ENCODE measurements around the gene ETV2. TPM values are rescaled to one million over a fixed set of nuclear protein-coding genes. Genes with fewer than 3 reads are reported as not detected.
"Not testable (repeated sequence)": the region's sequence is repeated elsewhere in the genome, so short reads cannot be mapped to it uniquely, and the experiment has no call there.

ETV2 gene
- total RNA-seq, 1 donor from 2014 or later, result 1.0 TPM

- Mint-ChIP-seq H3K4me3 (peak within 1 kb of the TSS; percentile 95), H3K9me3 (no peaks in the 10 kb centered on the region), H3K4me1 (ENCODE audit: low read depth) (peaks cover 25% of the 10 kb centered on the region), H3K27me3 (ENCODE audit: insufficient read depth) (no peaks in the 10 kb centered on the region), H3K36me3 (ENCODE audit: low read depth) (peaks cover 10% of the 10 kb centered on the region), H3K27ac (peak within 1 kb of the TSS; percentile 89)
- DNase-seq (ENCODE audit: low spot score), result peak; percentile 93
- intact Hi-C loops (cut with micrococcal nuclease), result loop anchor here (1.0 to 10.0 kb wide), 12 partner anchors 20 to 507 kb away; partner anchors contain the start of genes HAUS5, HCST, LIN37 and NFKBID
Measured at GRCh38 chr19:35648017-35648961, 6.7 kb downstream of the ETV2 start, which contains the start of gene COX6B1. COX6B1 (plus strand) TSS chr19:35648323; CDS start chr19:35651244, 2,921 bp downstream.

GRCh38 chr19:35650581-35650980 lies 9.0 kb downstream of the ETV2 start:
- Mint-ChIP-seq H3K9me3 (no peaks in the 10 kb centered on the region), H3K4me3 (peak overlapping the region; percentile 13), H3K27ac (no peak overlapping the region), H3K36me3 (ENCODE audit: low read depth) (peaks cover 22% of the 10 kb centered on the region), H3K27me3 (ENCODE audit: insufficient read depth) (no peaks in the 10 kb centered on the region), H3K4me1 (ENCODE audit: low read depth) (peaks cover 9% of the 10 kb centered on the region)
- intact Hi-C loops (cut with micrococcal nuclease), result no loop called here
- DNase-seq (ENCODE audit: low spot score), result no peak

GRCh38 chr19:35654828-35655227 lies 13.3 kb downstream of the ETV2 start:
- intact Hi-C loops (cut with micrococcal nuclease); H3K9me3 Mint-ChIP-seq; H3K4me1 Mint-ChIP-seq (ENCODE audit: low read depth); H3K27me3 Mint-ChIP-seq (ENCODE audit: insufficient read depth); H3K4me3 Mint-ChIP-seq; DNase-seq (ENCODE audit: low spot score); H3K27ac Mint-ChIP-seq: not testable (repeated sequence)
- H3K36me3 Mint-ChIP-seq (ENCODE audit: low read depth), result peaks cover 42% of the 10 kb centered on the region

- no peak for DNase-seq (ENCODE audit: low spot score)
- Mint-ChIP-seq H3K9me3 (no peaks in the 10 kb centered on the region), H3K27ac (peak overlapping the region; percentile 31), H3K4me1 (ENCODE audit: low read depth) (peaks cover 7% of the 10 kb centered on the region), H3K4me3 (no peak overlapping the region), H3K27me3 (ENCODE audit: insufficient read depth) (no peaks in the 10 kb centered on the region), H3K36me3 (ENCODE audit: low read depth) (peaks cover 43% of the 10 kb centered on the region)
- intact Hi-C loops (cut with micrococcal nuclease), result no loop called here
Measured at GRCh38 chr19:35655600-35655999, 14.1 kb downstream of the ETV2 start.

- no peaks in the 10 kb centered on the region for H3K9me3 Mint-ChIP-seq
- no peak overlapping the region for H3K27ac Mint-ChIP-seq
- DNase-seq (ENCODE audit: low spot score), result no peak
- H3K27me3 Mint-ChIP-seq (ENCODE audit: insufficient read depth), result no peaks in the 10 kb centered on the region
- intact Hi-C loops (cut with micrococcal nuclease), result no loop called here
- H3K4me3 Mint-ChIP-seq, result no peak overlapping the region
- H3K36me3 Mint-ChIP-seq (ENCODE audit: low read depth), result peaks cover 36% of the 10 kb centered on the region
- no peaks in the 10 kb centered on the region for H3K4me1 Mint-ChIP-seq (ENCODE audit: low read depth)
Measured at GRCh38 chr19:35656700-35657099, 15.2 kb downstream of the ETV2 start.

GRCh38 chr19:35657904-35658700 lies 16.6 kb downstream of the ETV2 start:
- intact Hi-C loops (cut with micrococcal nuclease), result no loop called here
- no peaks in the 10 kb centered on the region for H3K9me3 Mint-ChIP-seq
- no peaks in the 10 kb centered on the region for H3K4me1 Mint-ChIP-seq (ENCODE audit: low read depth)
- no peak for DNase-seq (ENCODE audit: low spot score)
- H3K27me3 Mint-ChIP-seq (ENCODE audit: insufficient read depth), result no peaks in the 10 kb centered on the region
- H3K27ac Mint-ChIP-seq, result no peak overlapping the region
- H3K36me3 Mint-ChIP-seq (ENCODE audit: low read depth), result peaks cover 35% of the 10 kb centered on the region
- no peak overlapping the region for H3K4me3 Mint-ChIP-seq

- Mint-ChIP-seq H3K9me3 (no peaks in the 10 kb centered on the region), H3K4me1 (ENCODE audit: low read depth) (no peaks in the 10 kb centered on the region), H3K27me3 (ENCODE audit: insufficient read depth) (no peaks in the 10 kb centered on the region), H3K36me3 (ENCODE audit: low read depth) (peaks cover 16% of the 10 kb centered on the region), H3K4me3 (no peak overlapping the region), H3K27ac (no peak overlapping the region)
- intact Hi-C loops (cut with micrococcal nuclease), result no loop called here
- no peak for DNase-seq (ENCODE audit: low spot score)
Measured at GRCh38 chr19:35661995-35662340, 20.4 kb downstream of the ETV2 start.

GRCh38 chr19:35663981-35664380 lies 22.4 kb downstream of the ETV2 start:
- no peak for DNase-seq (ENCODE audit: low spot score)
- Mint-ChIP-seq H3K27me3 (ENCODE audit: insufficient read depth) (peaks cover 2% of the 10 kb centered on the region), H3K4me1 (ENCODE audit: low read depth) (no peaks in the 10 kb centered on the region), H3K27ac (no peak overlapping the region), H3K9me3 (no peaks in the 10 kb centered on the region), H3K36me3 (ENCODE audit: low read depth) (peaks cover 3% of the 10 kb centered on the region), H3K4me3 (no peak overlapping the region)
- intact Hi-C loops (cut with micrococcal nuclease), result no loop called here

- no peaks in the 10 kb centered on the region for H3K9me3 Mint-ChIP-seq
- no peak overlapping the region for H3K27ac Mint-ChIP-seq
- H3K4me1 Mint-ChIP-seq (ENCODE audit: low read depth), result no peaks in the 10 kb centered on the region
- DNase-seq (ENCODE audit: low spot score), result no peak
- intact Hi-C loops (cut with micrococcal nuclease), result no loop called here
- H3K36me3 Mint-ChIP-seq (ENCODE audit: low read depth), result no peaks in the 10 kb centered on the region
- H3K27me3 Mint-ChIP-seq (ENCODE audit: insufficient read depth), result peaks cover 10% of the 10 kb centered on the region
- H3K4me3 Mint-ChIP-seq, result no peak overlapping the region
Measured at GRCh38 chr19:35665157-35665556, 23.6 kb downstream of the ETV2 start.

GRCh38 chr19:35665604-35666003 lies 24.1 kb downstream of the ETV2 start:
- Mint-ChIP-seq H3K9me3 (no peaks in the 10 kb centered on the region), H3K36me3 (ENCODE audit: low read depth) (no peaks in the 10 kb centered on the region), H3K27me3 (ENCODE audit: insufficient read depth) (peaks cover 11% of the 10 kb centered on the region), H3K4me1 (ENCODE audit: low read depth) (no peaks in the 10 kb centered on the region), H3K4me3 (no peak overlapping the region), H3K27ac (no peak overlapping the region)
- DNase-seq (ENCODE audit: low spot score), result no peak
- intact Hi-C loops (cut with micrococcal nuclease), result no loop called here

- H3K9me3 Mint-ChIP-seq, result no peaks in the 10 kb centered on the region
- intact Hi-C loops (cut with micrococcal nuclease), result no loop called here
- no peak within 1 kb of the TSS for H3K27ac Mint-ChIP-seq
- peaks cover 16% of the 10 kb centered on the region for H3K27me3 Mint-ChIP-seq (ENCODE audit: insufficient read depth)
- H3K4me1 Mint-ChIP-seq (ENCODE audit: low read depth), result no peaks in the 10 kb centered on the region
- no peak within 1 kb of the TSS for H3K4me3 Mint-ChIP-seq
- no peak for DNase-seq (ENCODE audit: low spot score)
- no peaks in the 10 kb centered on the region for H3K36me3 Mint-ChIP-seq (ENCODE audit: low read depth)
Measured at GRCh38 chr19:35666251-35666913, 24.8 kb downstream of the ETV2 start, which contains the start of gene UPK1A. UPK1A (plus strand) TSS chr19:35666517; CDS start chr19:35666813, 296 bp downstream.

- Mint-ChIP-seq H3K36me3 (ENCODE audit: low read depth) (no peaks in the 10 kb centered on the region), H3K4me1 (ENCODE audit: low read depth) (peaks cover 15% of the 10 kb centered on the region), H3K27ac (no peak overlapping the region), H3K4me3 (no peak overlapping the region), H3K9me3 (no peaks in the 10 kb centered on the region), H3K27me3 (ENCODE audit: insufficient read depth) (peaks cover 30% of the 10 kb centered on the region)
- DNase-seq (ENCODE audit: low spot score), result no peak
- intact Hi-C loops (cut with micrococcal nuclease), result no loop called here
Measured at GRCh38 chr19:35669566-35669965, 28.0 kb downstream of the ETV2 start.

Data from activated T-helper 1 cell treated with anti-CD3 and anti-CD28 coated beads, Interleukin-12 subunit alpha, Interleukin-12 subunit beta, Interleukin-2, Interleukin-4 antibody, amounts not matched to agents 30 ng/mL and 10 ng/mL and 1 ng/mL, durations not matched to agents 14 hours and 24 hours and 36 hours (primary cell).